HepG2 (cell line): Measurements from ENCODE around the gene CBLC. TPM values are rescaled to one million over a fixed set of nuclear protein-coding genes. Genes with fewer than 3 reads are reported as not detected.

Experiments used
- ATAC-seq: fragments of 200-7000 bp; cut with Tn5 transposase; 3 replicates; pipeline ENCODE4 v1.9.1; 2020; ENCODE audit warnings: mild to moderate bottlenecking, moderate library complexity
- BruUV-seq: library from RNA; stranded (reverse); fragments of 400-500 nt; replicated peaks from 2 replicates; lab custom pipeline; 2021; lab: Mats Ljungman, UMichigan
- CTCF ChIA-PET: fragments of 300-600 bp; formaldehyde crosslinking; extraction: SDS; loops from one replicate; lab custom pipeline; 2021; ENCODE audit warnings: low total read pairs, inconsistent platforms, low intra/inter-chr PET ratio; lab: Yijun Ruan, JAX
- POLR2A ChIA-PET: fragments of 350-600 bp; sonication (Branson Sonifier 250); formaldehyde crosslinking; loops from one replicate; lab custom pipeline; 2020; ENCODE audit warnings: antibody characterized with exemption, inconsistent platforms; lab: Yijun Ruan, JAX
- DNase-seq: peaks from one replicate; pipeline ENCODE4 v3.0.0-alpha.2; 2015; ENCODE audit warnings: low spot score
- FAIRE-seq: peaks from 3 replicates; lab custom pipeline; 2011; peaks lifted over from hg19 to GRCh38; lab: Jason Lieb, UNC
- H2AFZ ChIP-seq: one replicate; pipeline ENCODE4 v1.6.1; 2011; ENCODE audit warnings: low read length, inconsistent platforms
- H3K27ac ChIP-seq: fragments of 300-600 bp; 3 replicates; pipeline ENCODE4 v1.8.0; 2011; ENCODE audit warnings: mixed run types, mild to moderate bottlenecking, mixed read lengths, low read length, inconsistent platforms; ENCODE audit not compliant: insufficient read depth; ENCODE audit errors: extremely low read length
- H3K27me3 ChIP-seq, 2 experiments: fragments of 200-600 bp in 1 of 2; 2 replicates in 1 of 2; 3 replicates in 1 of 2; pipeline versions ENCODE4 v1.6.0 to v1.8.0; 2011; ENCODE audit warnings: low read length in 2 of 2, mild to moderate bottlenecking in 2 of 2, moderate library complexity in 2 of 2, inconsistent platforms in 1 of 2; ENCODE audit not compliant: insufficient read depth in 2 of 2, control insufficient read depth in 1 of 2
- H3K36me3 ChIP-seq, 2 experiments: fragments of 200-600 bp in 1 of 2; replicated peaks in 1 of 2; 2 replicates in 1 of 2; 3 replicates in 1 of 2; pipeline versions ENCODE4 v1.5.1 to v1.8.0; 2011; ENCODE audit warnings: low read length in 2 of 2, inconsistent platforms in 1 of 2; ENCODE audit not compliant: insufficient read depth in 2 of 2, control insufficient read depth in 1 of 2
- H3K4me1 ChIP-seq: 2 replicates; pipeline ENCODE4 v1.5.1; 2012; ENCODE audit warnings: low read length, inconsistent platforms; ENCODE audit not compliant: insufficient read depth
- H3K4me2 ChIP-seq: 2 replicates; pipeline ENCODE4 v1.6.0; 2011; ENCODE audit warnings: low read depth, low read length, inconsistent platforms
- H3K4me3 ChIP-seq, 3 experiments: fragments of 200-600 bp in 1 of 3; sonication (generic), shearing (Covaris generic) in 1 of 3; replicated peaks in 1 of 3; 2 replicates each; pipeline ENCODE4 v1.5.1; 2011 to 2016; ENCODE audit warnings: low read length in 3 of 3, inconsistent platforms in 2 of 3, low read depth in 2 of 3, mild to moderate bottlenecking in 2 of 3, control low read depth in 1 of 3, mixed read lengths in 1 of 3; ENCODE audit not compliant: insufficient read depth in 1 of 3
- H3K79me2 ChIP-seq: one replicate; pipeline ENCODE4 v1.6.1; 2011; ENCODE audit warnings: low read length, inconsistent platforms; ENCODE audit not compliant: insufficient read depth
- H3K9ac ChIP-seq: 2 replicates; pipeline ENCODE4 v1.6.0; 2011; ENCODE audit warnings: mild to moderate bottlenecking, low read depth, low read length, inconsistent platforms; ENCODE audit not compliant: insufficient read depth
- H3K9me3 ChIP-seq: 2 replicates; pipeline ENCODE4 v1.5.1; 2012; ENCODE audit warnings: mild to moderate bottlenecking, low read length
- H4K20me1 ChIP-seq: 2 replicates; pipeline ENCODE4 v1.6.0; 2011; ENCODE audit warnings: inconsistent platforms, mild to moderate bottlenecking, low read length, moderate library complexity; ENCODE audit not compliant: insufficient read depth
- ZBTB2 ChIP-seq: sonication (generic); formaldehyde crosslinking; IDR thresholded peaks from 2 replicates; pipeline ENCODE4 v1.8.0; 2022; ENCODE audit warnings: low read depth, missing genetic modification reagents
- ZSCAN22 ChIP-seq: sonication (generic); formaldehyde crosslinking; IDR thresholded peaks from 2 replicates; pipeline ENCODE4 v1.4.0; 2020; ENCODE audit warnings: mild to moderate bottlenecking, missing genetic modification reagents
- WGBS: methylation state at CpG from one replicate; pipeline ENCODE4 v1.1.6; 2017; ENCODE audit warnings: low lambda C conversion rate; 5-methylcytosine and 5-hydroxymethylcytosine counted together
- in situ Hi-C: cut with HindIII; loops from 2 replicates; pipeline ENCODE4 v1.10.0; 2017; ENCODE audit warnings: low pct_unique_long_range_greater_than_20kb; ENCODE audit not compliant: extremely low pct_ligation_motif_present
- intact Hi-C: fragments of 100-400 bp; cut with micrococcal nuclease; formaldehyde crosslinking; loops from one replicate; pipeline ENCODE4 v1.10.0; 2022; ENCODE audit not compliant: unreplicated experiment
- polyA plus RNA-seq, 8 experiments: library from polyadenylated mRNA; depleted of rRNA in 3 of 8; stranded (reverse) in 7 of 8; unstranded in 1 of 8; fragments of >200 nt; fragmentation: Illumina TruSeq in 4 of 8; extraction: Trizol in 4 of 8; gene quantifications; 2 replicates each; pipeline versions ENCODE4 v1.2.1 to v1.2.3, GENCODE V29; 2011 to 2016; ENCODE audit warnings: low read depth in 4 of 8, missing spikeins in 1 of 8, mixed read lengths in 1 of 8; ENCODE audit not compliant: insufficient read depth in 1 of 8
- total RNA-seq, 5 experiments: library from RNA; depleted of rRNA; stranded (reverse); fragments of >200 nt; fragmentation: Illumina TruSeq; extraction: Trizol; gene quantifications; 2 replicates each; pipeline ENCODE4 v1.2.3, GENCODE V29; 2016; ENCODE audit warnings: low read depth in 1 of 5
- TF ChIP-seq, protein P1 (sequence below): sonication (generic); formaldehyde crosslinking; IDR thresholded peaks from 2 replicates; pipeline ENCODE4 v1.4.0; 2020; ENCODE audit warnings: missing genetic modification reagents, low read depth, mild to moderate bottlenecking, borderline replicate concordance
- TF ChIP-seq, protein P2 (sequence below): sonication (generic); formaldehyde crosslinking; IDR thresholded peaks from 2 replicates; pipeline ENCODE4 v1.8.0; 2022; ENCODE audit warnings: mild to moderate bottlenecking, missing genetic modification reagents; ENCODE audit not compliant: insufficient replicate concordance

CBLC gene
- total and polyA plus RNA-seq, 2 of the 13 experiments (the other 11 are each of a cell fraction or from before 2014, with no cell fraction given) = 1.8 to 2.6 TPM

DNA sequence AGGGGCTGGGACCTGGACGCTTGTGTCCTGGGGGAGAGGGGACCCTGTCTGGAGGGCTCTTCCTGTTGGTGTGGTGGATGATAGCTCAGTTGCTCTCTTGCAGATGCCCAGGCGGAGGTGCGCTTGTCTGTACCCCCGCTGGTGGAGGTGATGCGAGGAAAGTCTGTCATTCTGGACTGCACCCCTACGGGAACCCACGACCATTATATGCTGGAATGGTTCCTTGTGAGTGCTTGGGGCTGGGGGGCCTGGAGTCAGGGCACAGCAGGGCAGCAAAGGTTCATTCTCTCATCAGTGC is 33.4 kb downstream of the CBLC start:
- 13% methylated on average over 1 of the region's 7 CpGs for WGBS
- no TSS peak for BruUV-seq
- no peak for DNase-seq

More for the DNA sequence above, 33.4 kb downstream of the CBLC start:
- in situ Hi-C loops = no loop called here
- Histone ChIP-seq H4K20me1 (0 out of 2 replicates have a peak, but pooled peaks cover 8% of the 10 kb centered on the region), H3K4me3 (peak overlapping the region in 1 of 3 experiments; percentile 41; a peak in 1 of 6 replicates), H3K79me2 (peaks cover 21% of the 10 kb centered on the region), H3K4me1 (peaks cover 67% of the 10 kb centered on the region), H3K4me2 (peak overlapping the region; percentile 83), H3K27ac (peak overlapping the region; percentile 38), H3K36me3 (peaks cover 8 to 33% of the 10 kb centered on the region in 2 experiments), H3K9ac (peak overlapping the region; percentile 26; the same call in 1 of the 2 replicates), H3K27me3 (no peaks in the 10 kb centered on the region; a peak in 1 of 5 replicates), H2AFZ (no peak overlapping the region), H3K9me3 (no peaks in the 10 kb centered on the region)
- FAIRE-seq (no peak), ATAC-seq (no peak)
- ChIA-PET CTCF (interaction anchor here (0.6 kb wide), 1 partner anchor 1561 kb away, joined by 3 read pairs; no protein-coding TSS in a partner anchor), POLR2A (interaction anchor here (3.3 kb wide), 1 partner anchor 11 kb away, joined by 18 read pairs; no protein-coding TSS in a partner anchor)
- TF ChIP-seq, protein P1, sequence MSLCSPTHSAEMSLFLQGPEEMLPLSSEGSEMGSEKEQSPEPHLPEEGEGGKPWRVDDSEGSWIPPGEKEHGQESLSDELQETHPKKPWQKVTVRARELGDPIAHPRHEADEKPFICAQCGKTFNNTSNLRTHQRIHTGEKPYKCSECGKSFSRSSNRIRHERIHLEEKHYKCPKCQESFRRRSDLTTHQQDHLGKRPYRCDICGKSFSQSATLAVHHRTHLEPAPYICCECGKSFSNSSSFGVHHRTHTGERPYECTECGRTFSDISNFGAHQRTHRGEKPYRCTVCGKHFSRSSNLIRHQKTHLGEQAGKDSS = no peak
- peak; percentile 72; the same call in 1 of the 2 replicates for TF ChIP-seq ZSCAN22 (CRISPR knock-in tag)
- TF ChIP-seq, protein P2, sequence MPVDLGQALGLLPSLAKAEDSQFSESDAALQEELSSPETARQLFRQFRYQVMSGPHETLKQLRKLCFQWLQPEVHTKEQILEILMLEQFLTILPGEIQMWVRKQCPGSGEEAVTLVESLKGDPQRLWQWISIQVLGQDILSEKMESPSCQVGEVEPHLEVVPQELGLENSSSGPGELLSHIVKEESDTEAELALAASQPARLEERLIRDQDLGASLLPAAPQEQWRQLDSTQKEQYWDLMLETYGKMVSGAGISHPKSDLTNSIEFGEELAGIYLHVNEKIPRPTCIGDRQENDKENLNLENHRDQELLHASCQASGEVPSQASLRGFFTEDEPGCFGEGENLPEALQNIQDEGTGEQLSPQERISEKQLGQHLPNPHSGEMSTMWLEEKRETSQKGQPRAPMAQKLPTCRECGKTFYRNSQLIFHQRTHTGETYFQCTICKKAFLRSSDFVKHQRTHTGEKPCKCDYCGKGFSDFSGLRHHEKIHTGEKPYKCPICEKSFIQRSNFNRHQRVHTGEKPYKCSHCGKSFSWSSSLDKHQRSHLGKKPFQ (CRISPR knock-in tag) = no peak
- TF ChIP-seq ZBTB2 (CRISPR knock-in tag) = no peak
- intact Hi-C loops = no loop called here
